ENCODE data around the gene ADCY5. TPM values are rescaled to one million over a fixed set of nuclear protein-coding genes. Genes with fewer than 3 reads are reported as not detected.

ADCY5 gene
- total RNA-seq, 2 experiments from 2014 or later: not detected

GRCh38 chr3:123365450-123366143 is 83.3 kb downstream of the ADCY5 start:
- no peaks in the 10 kb centered on the region for H3K36me3 Mint-ChIP-seq (ENCODE audit: low read depth)
- ATAC-seq: no peak
- H3K4me1 Mint-ChIP-seq (ENCODE audit: low read depth): no peaks in the 10 kb centered on the region
- H3K27ac Mint-ChIP-seq: no peak overlapping the region
- no peaks in the 10 kb centered on the region for H3K9me3 Mint-ChIP-seq (ENCODE audit: insufficient read depth)
- H3K27me3 Mint-ChIP-seq (ENCODE audit: low read depth): peaks cover 16% of the 10 kb centered on the region
- POLR2A ChIA-PET: no interaction called here
- no peak overlapping the region for H3K4me3 Mint-ChIP-seq
- CTCF ChIA-PET: interaction anchor here (1.1 to 1.4 kb wide), 4 partner anchors 10 to 193 kb away, joined by 3 read pairs; no protein-coding TSS in a partner anchor
- DNase-seq: no peak

- DNase-seq (no peak), ATAC-seq (no peak)
- H3K36me3 Mint-ChIP-seq (ENCODE audit: low read depth): no peaks in the 10 kb centered on the region
- ChIA-PET POLR2A (no interaction called here), CTCF (no interaction called here)
- H3K4me1 Mint-ChIP-seq (ENCODE audit: low read depth): no peaks in the 10 kb centered on the region
- H3K27me3 Mint-ChIP-seq (ENCODE audit: low read depth): peaks cover 25% of the 10 kb centered on the region
- no peak overlapping the region for H3K4me3 Mint-ChIP-seq
- H3K9me3 Mint-ChIP-seq (ENCODE audit: insufficient read depth): no peaks in the 10 kb centered on the region
- no peak overlapping the region for H3K27ac Mint-ChIP-seq
These were observed 87.8 kb downstream of the ADCY5 start for GRCh38 chr3:123361071-123361470.

GRCh38 chr3:123357275-123357674 is 91.6 kb downstream of the ADCY5 start:
- ChIA-PET POLR2A (no interaction called here), CTCF (no interaction called here)
- no peak overlapping the region for H3K4me3 Mint-ChIP-seq
- no peaks in the 10 kb centered on the region for H3K36me3 Mint-ChIP-seq (ENCODE audit: low read depth)
- H3K27ac Mint-ChIP-seq: no peak overlapping the region
- H3K9me3 Mint-ChIP-seq (ENCODE audit: insufficient read depth): no peaks in the 10 kb centered on the region
- no peak for DNase-seq
- H3K27me3 Mint-ChIP-seq (ENCODE audit: low read depth): peaks cover 27% of the 10 kb centered on the region
- no peak for ATAC-seq
- no peaks in the 10 kb centered on the region for H3K4me1 Mint-ChIP-seq (ENCODE audit: low read depth)

GRCh38 chr3:123353850-123354233 is 95.0 kb downstream of the ADCY5 start:
- no peaks in the 10 kb centered on the region for H3K36me3 Mint-ChIP-seq (ENCODE audit: low read depth)
- CTCF ChIA-PET: interaction anchor here (1.3 kb wide), 1 partner anchor 11 kb away, joined by 3 read pairs; no protein-coding TSS in a partner anchor
- H3K27me3 Mint-ChIP-seq (ENCODE audit: low read depth): peaks cover 28% of the 10 kb centered on the region

GRCh38 chr3:123353227-123353849 is 95.6 kb downstream of the ADCY5 start:
- no peak for DNase-seq
- CTCF ChIA-PET: interaction anchor here (1.1 to 1.3 kb wide), 2 partner anchors 12 to 24 kb away, joined by 3 read pairs; no protein-coding TSS in a partner anchor

More at GRCh38 chr3:123353850-123354233, 95.0 kb downstream of the ADCY5 start:
- POLR2A ChIA-PET: no interaction called here
- ATAC-seq (no peak), DNase-seq (no peak)
- Mint-ChIP-seq H3K4me3 (no peak overlapping the region), H3K9me3 (ENCODE audit: insufficient read depth) (no peaks in the 10 kb centered on the region), H3K4me1 (ENCODE audit: low read depth) (peaks cover 8% of the 10 kb centered on the region), H3K27ac (no peak overlapping the region)

DNA sequence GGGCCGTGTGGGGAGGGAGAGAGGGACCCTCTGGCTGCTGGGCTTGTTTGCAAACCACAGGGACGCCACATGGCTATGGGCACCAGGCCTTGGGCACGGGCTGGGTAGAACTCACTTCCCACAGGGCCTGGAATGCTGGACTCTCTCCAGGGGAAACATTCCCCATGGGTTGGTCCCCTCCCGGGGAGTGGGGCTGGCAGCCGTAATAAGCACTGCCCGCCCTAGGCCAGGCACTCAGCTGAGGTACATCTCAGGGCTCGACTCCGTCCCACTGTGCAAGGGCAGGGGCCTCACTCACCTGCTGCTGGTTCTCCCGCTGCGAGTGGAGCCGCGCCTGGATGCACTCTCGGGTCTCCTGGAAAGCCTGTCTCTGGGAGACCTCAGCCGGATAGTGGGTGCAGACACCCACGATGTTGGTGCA is 96.7 kb downstream of the ADCY5 start:
- ATAC-seq (no peak), DNase-seq (no peak)
- no peaks in the 10 kb centered on the region for H3K9me3 Mint-ChIP-seq (ENCODE audit: insufficient read depth)
- H3K27me3 Mint-ChIP-seq (ENCODE audit: low read depth): peaks cover 35% of the 10 kb centered on the region
- ChIA-PET CTCF (interaction anchor here (1.1 kb wide), 1 partner anchor 23 kb away, joined by 3 read pairs; no protein-coding TSS in a partner anchor), POLR2A (no interaction called here)
- H3K4me3 Mint-ChIP-seq: no peak overlapping the region
- peaks cover 14% of the 10 kb centered on the region for H3K4me1 Mint-ChIP-seq (ENCODE audit: low read depth)
- H3K36me3 Mint-ChIP-seq (ENCODE audit: low read depth): no peaks in the 10 kb centered on the region
- no peak overlapping the region for H3K27ac Mint-ChIP-seq

More at GRCh38 chr3:123353227-123353849, 95.6 kb downstream of the ADCY5 start:
- Mint-ChIP-seq H3K4me3 (no peak overlapping the region), H3K9me3 (ENCODE audit: insufficient read depth) (no peaks in the 10 kb centered on the region), H3K36me3 (ENCODE audit: low read depth) (no peaks in the 10 kb centered on the region), H3K27ac (no peak overlapping the region), H3K4me1 (ENCODE audit: low read depth) (peaks cover 9% of the 10 kb centered on the region), H3K27me3 (ENCODE audit: low read depth) (peaks cover 29% of the 10 kb centered on the region)
- POLR2A ChIA-PET: no interaction called here
- no peak for ATAC-seq

GRCh38 chr3:123351501-123351900 is 97.4 kb downstream of the ADCY5 start:
- POLR2A ChIA-PET: no interaction called here
- Mint-ChIP-seq H3K36me3 (ENCODE audit: low read depth) (no peaks in the 10 kb centered on the region), H3K4me3 (no peak overlapping the region), H3K27me3 (ENCODE audit: low read depth) (peaks cover 36% of the 10 kb centered on the region), H3K9me3 (ENCODE audit: insufficient read depth) (no peaks in the 10 kb centered on the region), H3K4me1 (ENCODE audit: low read depth) (peaks cover 14% of the 10 kb centered on the region), H3K27ac (no peak overlapping the region)
- ATAC-seq: no peak
- no peak for DNase-seq
- CTCF ChIA-PET: interaction anchor here (1.3 kb wide), 1 partner anchor 20 kb away, joined by 3 read pairs; no protein-coding TSS in a partner anchor

DNA sequence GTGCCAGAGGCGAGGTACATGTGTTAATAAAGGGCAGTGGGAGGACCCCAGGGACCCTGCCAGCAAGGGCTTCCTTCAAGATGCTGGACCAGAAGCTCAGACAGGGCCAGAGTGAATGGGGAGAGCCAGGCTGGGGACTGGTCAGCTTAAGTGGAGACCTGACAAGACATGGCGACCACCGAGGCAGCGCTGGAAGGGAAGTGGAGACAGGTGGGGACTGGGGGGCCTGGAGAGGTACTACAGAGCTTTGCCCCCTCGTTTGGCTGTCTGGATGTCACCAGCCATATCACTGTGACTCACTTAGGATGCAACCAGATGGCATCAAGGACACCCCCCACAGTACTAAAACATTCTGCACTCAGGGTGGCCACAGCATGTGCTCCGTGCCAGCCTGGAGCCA is 97.9 kb downstream of the ADCY5 start:
- DNase-seq (no peak), ATAC-seq (no peak)
- H3K27ac Mint-ChIP-seq: no peak overlapping the region
- H3K9me3 Mint-ChIP-seq (ENCODE audit: insufficient read depth): no peaks in the 10 kb centered on the region
- H3K4me1 Mint-ChIP-seq (ENCODE audit: low read depth): peaks cover 14% of the 10 kb centered on the region
- ChIA-PET CTCF (interaction anchor here (1.3 kb wide), 1 partner anchor 19 kb away, joined by 3 read pairs; no protein-coding TSS in a partner anchor), POLR2A (no interaction called here)
- H3K36me3 Mint-ChIP-seq (ENCODE audit: low read depth): no peaks in the 10 kb centered on the region
- H3K27me3 Mint-ChIP-seq (ENCODE audit: low read depth): peaks cover 36% of the 10 kb centered on the region
- no peak overlapping the region for H3K4me3 Mint-ChIP-seq

- Mint-ChIP-seq H3K4me1 (ENCODE audit: low read depth) (peaks cover 23% of the 10 kb centered on the region), H3K27ac (no peak overlapping the region), H3K27me3 (ENCODE audit: low read depth) (peaks cover 34% of the 10 kb centered on the region), H3K4me3 (no peak overlapping the region), H3K9me3 (ENCODE audit: insufficient read depth) (no peaks in the 10 kb centered on the region), H3K36me3 (ENCODE audit: low read depth) (no peaks in the 10 kb centered on the region)
- ChIA-PET POLR2A (no interaction called here), CTCF (interaction anchor here (1.3 kb wide), 1 partner anchor 18 kb away, joined by 3 read pairs; no protein-coding TSS in a partner anchor)
- ATAC-seq: no peak
- DNase-seq: no peak
These were observed 99.1 kb downstream of the ADCY5 start for GRCh38 chr3:123349566-123350435.

GRCh38 chr3:123349201-123349535 is 99.7 kb downstream of the ADCY5 start:
- no peak for ATAC-seq
- ChIA-PET CTCF (no interaction called here), POLR2A (no interaction called here)
- no peak overlapping the region for H3K27ac Mint-ChIP-seq
- peaks cover 30% of the 10 kb centered on the region for H3K27me3 Mint-ChIP-seq (ENCODE audit: low read depth)
- DNase-seq: no peak
- peaks cover 29% of the 10 kb centered on the region for H3K4me1 Mint-ChIP-seq (ENCODE audit: low read depth)
- H3K36me3 Mint-ChIP-seq (ENCODE audit: low read depth): no peaks in the 10 kb centered on the region
- no peaks in the 10 kb centered on the region for H3K9me3 Mint-ChIP-seq (ENCODE audit: insufficient read depth)
- H3K4me3 Mint-ChIP-seq: no peak overlapping the region

DNA sequence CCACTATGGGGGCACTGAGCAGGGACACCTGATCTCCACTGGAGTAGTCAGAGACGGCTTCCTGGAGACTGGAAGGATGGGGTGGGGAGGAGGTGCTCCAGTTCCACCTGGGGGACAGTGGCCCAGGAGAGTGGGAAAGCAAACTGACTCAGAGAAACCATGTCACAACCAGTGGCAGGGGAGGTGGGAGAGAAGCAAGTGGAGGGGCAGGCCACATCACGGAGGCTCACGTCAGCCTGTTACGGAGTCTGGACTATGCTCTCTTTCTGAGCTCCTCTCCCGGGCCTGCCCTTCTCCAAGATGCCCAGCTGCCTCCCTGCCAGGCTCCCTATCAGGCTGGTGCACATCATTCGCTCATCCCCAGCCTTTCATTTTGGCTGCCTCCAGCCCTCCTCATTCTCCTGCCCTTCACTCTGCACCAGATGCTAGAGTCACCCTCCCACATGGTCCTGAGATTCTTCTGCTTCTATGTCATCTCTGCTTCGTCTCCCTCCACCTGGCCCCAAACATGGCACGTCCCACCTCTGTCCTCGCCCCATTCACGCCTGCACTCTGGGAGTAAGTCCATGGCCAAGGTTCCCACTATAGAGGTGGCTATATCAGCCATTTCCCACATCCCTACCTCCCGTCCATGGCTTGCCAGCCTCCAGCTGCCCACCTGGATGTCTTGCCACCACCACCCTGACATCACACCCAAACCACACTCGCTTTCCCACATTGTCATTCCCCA is 100.3 kb downstream of the ADCY5 start:
- H3K9me3 Mint-ChIP-seq (ENCODE audit: insufficient read depth): no peaks in the 10 kb centered on the region
- ChIA-PET CTCF (no interaction called here), POLR2A (no interaction called here)
- H3K27me3 Mint-ChIP-seq (ENCODE audit: low read depth): peaks cover 25% of the 10 kb centered on the region
- peaks cover 32% of the 10 kb centered on the region for H3K4me1 Mint-ChIP-seq (ENCODE audit: low read depth)
- H3K27ac Mint-ChIP-seq: no peak overlapping the region
- H3K4me3 Mint-ChIP-seq: no peak overlapping the region
- DNase-seq (no peak), ATAC-seq (no peak)
- H3K36me3 Mint-ChIP-seq (ENCODE audit: low read depth): no peaks in the 10 kb centered on the region
